PC-9 (cell line): ENCODE measurements around the gene DHX58. TPM values are rescaled to one million over a fixed set of nuclear protein-coding genes. Genes with fewer than 3 reads are reported as not detected.

Experiments used
- BruUV-seq: library from RNA; stranded (reverse); fragments of 400-500 nt; replicated peaks from 2 replicates; lab custom pipeline; 2021; lab: Mats Ljungman, UMichigan
- CTCF ChIA-PET: fragments of 300-600 bp; sonication (Branson Sonifier 250); formaldehyde crosslinking; loops from one replicate; lab custom pipeline; 2022; ENCODE audit warnings: antibody characterized with exemption; lab: Charles Lee
- POLR2A ChIA-PET: fragments of 300-600 bp; sonication (Branson Sonifier 250); formaldehyde crosslinking; loops from one replicate; lab custom pipeline; 2022; ENCODE audit warnings: antibody characterized with exemption; ENCODE audit not compliant: unreplicated experiment; lab: Charles Lee
- DNase-seq, 2 experiments: peaks; one replicate each; pipeline versions ENCODE4 v3.0.0 to v3.0.0-alpha.2; 2015 to 2022; ENCODE audit warnings: mixed read lengths in 1 of 2
- H2AFZ ChIP-seq: fragments of 200-600 bp; sonication (generic); 2 replicates; pipeline ENCODE4 v1.8.1; 2017; ENCODE audit warnings: antibody characterized with exemption
- H3F3A ChIP-seq: fragments of 200-600 bp; sonication (generic); 2 replicates; pipeline ENCODE4 v1.8.1; 2017; ENCODE audit warnings: antibody characterized with exemption, mild to moderate bottlenecking, low read depth; ENCODE audit not compliant: insufficient read depth
- H3K27ac ChIP-seq: fragments of 200-600 bp; sonication (generic); 2 replicates; pipeline ENCODE4 v1.6.1; 2016; ENCODE audit warnings: mixed run types
- H3K27me3 ChIP-seq: fragments of 200-600 bp; sonication (generic); 2 replicates; pipeline ENCODE4 v1.6.1; 2016; ENCODE audit warnings: low read depth, mixed run types; ENCODE audit not compliant: insufficient read depth
- H3K36me3 ChIP-seq: fragments of 200-600 bp; sonication (generic); 2 replicates; pipeline ENCODE4 v1.6.1; 2016; ENCODE audit warnings: low read depth, mixed run types
- H3K4me1 ChIP-seq: fragments of 200-600 bp; sonication (generic); replicated peaks from 2 replicates; pipeline ENCODE4 v1.6.1; 2016; ENCODE audit warnings: mixed run types; ENCODE audit not compliant: insufficient read depth
- H3K4me2 ChIP-seq: fragments of 200-600 bp; sonication (generic); 2 replicates; pipeline ENCODE4 v1.6.1; 2017; ENCODE audit warnings: mixed run types
- H3K4me3 ChIP-seq: fragments of 200-600 bp; sonication (generic); 2 replicates; pipeline ENCODE4 v1.6.1; 2016; ENCODE audit warnings: mixed run types
- H3K79me2 ChIP-seq: fragments of 200-600 bp; sonication (generic); 2 replicates; pipeline ENCODE4 v1.6.1; 2017; ENCODE audit warnings: low read depth, mixed run types
- H3K9me2 ChIP-seq: fragments of 200-600 bp; sonication (generic); 2 replicates; pipeline ENCODE4 v1.8.1; 2017; ENCODE audit warnings: mild to moderate bottlenecking; ENCODE audit not compliant: insufficient read depth
- H3K9me3 ChIP-seq: fragments of 200-600 bp; sonication (generic); 2 replicates; pipeline ENCODE4 v1.8.1; 2016; ENCODE audit warnings: low read depth; ENCODE audit not compliant: insufficient read depth
- H4K20me1 ChIP-seq: fragments of 200-600 bp; sonication (generic); 2 replicates; pipeline ENCODE4 v1.8.1; 2017; ENCODE audit not compliant: insufficient read depth
- CTCF ChIP-seq: fragments of 200-600 bp; sonication (generic); conservative IDR thresholded peaks from 2 replicates; pipeline ENCODE4 v1.6.1; 2017; ENCODE audit warnings: mixed run types, antibody characterized with exemption, mild to moderate bottlenecking, moderate library complexity
- EZH2 ChIP-seq: fragments of 200-600 bp; sonication (generic); IDR thresholded peaks from 2 replicates; pipeline ENCODE4 v1.8.0; 2017; ENCODE audit warnings: antibody characterized with exemption, low read depth
- intact Hi-C: fragments of 100-400 bp; cut with micrococcal nuclease; formaldehyde crosslinking; loops from one replicate; pipeline ENCODE4 v1.10.0; 2022; ENCODE audit not compliant: unreplicated experiment
- total RNA-seq: library from RNA; stranded (reverse); gene quantifications from 2 replicates; pipeline ENCODE4 v1.2.3, GENCODE V29; 2021

DHX58 gene
- total RNA-seq, 1 experiment from 2014 or later, result 17.9 TPM

DNA sequence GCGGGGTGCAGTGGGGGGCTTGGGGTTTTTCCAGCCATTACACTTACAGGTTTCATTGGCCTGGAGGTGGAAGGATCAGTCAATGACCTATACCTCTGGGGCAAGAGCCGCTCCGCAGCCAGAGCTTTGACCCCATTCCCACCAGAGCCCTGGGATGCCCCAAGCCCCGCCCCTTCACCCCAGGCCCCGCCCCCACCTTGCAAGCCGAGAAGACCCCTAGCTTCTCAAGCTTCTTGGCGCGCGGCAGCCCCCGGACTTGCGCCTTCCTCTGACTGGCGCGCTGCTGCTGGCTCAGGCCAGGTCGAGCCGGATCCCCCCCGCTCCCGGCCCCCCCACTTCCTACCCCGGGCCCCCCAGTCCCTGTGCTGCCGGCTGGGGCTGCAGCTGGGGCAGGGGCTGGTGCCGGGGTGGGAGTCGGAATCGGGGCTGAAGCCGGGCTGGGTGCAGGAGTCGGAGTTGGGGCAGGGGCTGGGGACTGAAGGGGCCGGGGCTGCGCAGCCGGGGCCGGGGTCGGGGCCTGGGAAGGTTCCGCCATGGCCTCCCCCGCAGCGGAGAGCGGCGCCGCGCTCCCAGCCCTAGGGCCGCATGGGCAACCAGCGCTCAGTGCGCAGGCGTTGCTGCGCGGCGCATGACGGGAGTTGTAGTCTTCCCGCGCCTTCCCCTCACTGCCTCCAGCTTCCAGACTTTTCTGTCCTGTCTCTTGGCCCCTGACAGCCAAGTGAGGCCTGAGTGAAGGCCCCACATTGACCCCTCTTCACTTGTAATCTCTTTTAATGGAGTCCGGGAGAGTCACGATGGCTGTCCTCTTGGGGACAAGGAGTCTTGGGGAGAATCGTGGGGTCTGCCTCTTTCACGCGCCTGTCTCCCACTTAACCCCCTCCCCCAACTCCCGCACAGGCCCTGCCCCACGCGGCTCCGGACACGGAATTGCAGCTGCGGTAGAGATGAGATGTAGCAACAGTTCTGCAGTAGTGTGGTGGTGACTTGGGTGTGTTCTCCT, 8.6 kb upstream of the DHX58 start, which contains the start of gene KAT2A:
TSS of gene KAT2A (minus strand) at position 598 of the 1,000 bp plus-strand sequence. CDS start at position 535, 63 bp downstream.
- ChIA-PET CTCF (interaction anchor here (0.6 kb wide), 5 partner anchors 10 to 1932 kb away, joined by 3 to 11 read pairs (median 4); partner anchors contain the start of genes NKIRAS2 and ODAD4), POLR2A (interaction anchor here (0.6 kb wide), 1 partner anchor 64 kb away, joined by 3 read pairs; no protein-coding TSS in a partner anchor)
- TF ChIP-seq CTCF (no peak), EZH2 (no peak)
- BruUV-seq, result no TSS peak
- H3F3A ChIP-seq, result peaks cover 11% of the 10 kb centered on the region; the same call in 1 of the 2 replicates
- no peaks in the 10 kb centered on the region for H3K9me2 ChIP-seq
- peak within 1 kb of the TSS; percentile 85 for H2AFZ ChIP-seq
- H4K20me1 ChIP-seq, result 0 out of 2 replicates have a peak, but pooled peaks cover 3% of the 10 kb centered on the region
- peak within 1 kb of the TSS; percentile 78 for H3K4me2 ChIP-seq
- peak within 1 kb of the TSS; percentile 62; the same call in 1 of the 2 replicates for H3K4me3 ChIP-seq
- intact Hi-C loops, result no loop called here
- peak; percentile 66 to 67 for DNase-seq
- no peaks in the 10 kb centered on the region for H3K27me3 ChIP-seq
- H3K9me3 ChIP-seq, result no peaks in the 10 kb centered on the region
- H3K27ac ChIP-seq, result no peak within 1 kb of the TSS
- no peaks in the 10 kb centered on the region; the same call in 1 of the 2 replicates for H3K4me1 ChIP-seq
- no peaks in the 10 kb centered on the region for H3K36me3 ChIP-seq
- H3K79me2 ChIP-seq, result peaks cover 6% of the 10 kb centered on the region

DNA sequence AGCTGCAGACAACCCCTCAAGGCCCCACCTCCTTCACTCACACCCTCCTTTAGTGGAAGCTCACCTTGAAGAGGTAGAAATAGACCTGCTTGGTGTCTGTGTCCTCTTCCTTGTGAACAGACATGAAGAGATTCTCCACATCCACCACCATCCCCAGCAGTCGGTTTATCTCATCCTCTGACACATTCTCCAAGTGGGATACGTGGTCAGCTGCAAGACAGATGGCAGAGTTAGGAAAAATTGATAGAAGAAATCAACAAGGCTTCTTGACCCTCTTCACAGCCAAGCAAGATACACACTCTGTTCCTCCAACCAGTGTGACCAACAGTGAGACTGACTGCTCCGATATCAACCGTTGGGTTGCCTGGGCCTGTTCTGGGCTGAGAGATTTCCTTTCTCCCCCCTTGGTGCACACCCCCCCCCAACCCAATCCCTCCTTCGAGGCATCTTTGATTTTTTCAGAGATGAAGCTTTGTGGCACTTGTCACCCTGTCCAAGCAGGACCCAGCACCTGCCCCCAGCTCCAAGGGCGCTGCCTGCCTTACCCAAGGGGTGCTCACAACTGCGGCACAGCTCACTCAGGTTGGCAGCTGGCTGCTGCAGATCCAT, 7.8 kb upstream of the DHX58 start:
- H3K36me3 ChIP-seq, result no peaks in the 10 kb centered on the region
- peak overlapping the region; percentile 78 for H3K4me2 ChIP-seq
- peaks cover 8% of the 10 kb centered on the region; the same call in 1 of the 2 replicates for H3F3A ChIP-seq
- peaks cover 6% of the 10 kb centered on the region for H3K79me2 ChIP-seq
- TF ChIP-seq CTCF (no peak), EZH2 (no peak)
- POLR2A ChIA-PET, result interaction anchor here (0.6 kb wide), 1 partner anchor 64 kb away, joined by 3 read pairs; no protein-coding TSS in a partner anchor
- H3K4me1 ChIP-seq, result no peaks in the 10 kb centered on the region; the same call in 1 of the 2 replicates
- H3K4me3 ChIP-seq, result peak overlapping the region; percentile 62; the same call in 1 of the 2 replicates
- CTCF ChIA-PET, result interaction anchor here (0.5 to 0.6 kb wide), 4 partner anchors 9 to 1931 kb away, joined by 3 to 11 read pairs (median 4); no protein-coding TSS in a partner anchor
- no peak overlapping the region for H2AFZ ChIP-seq
- H3K27me3 ChIP-seq, result no peaks in the 10 kb centered on the region
- intact Hi-C loops, result no loop called here
- BruUV-seq, result TSS peak; percentile 25
- DNase-seq, result no peak
- no peak overlapping the region for H3K27ac ChIP-seq
- 0 out of 2 replicates have a peak, but pooled peaks cover 3% of the 10 kb centered on the region for H4K20me1 ChIP-seq
- H3K9me2 ChIP-seq, result no peaks in the 10 kb centered on the region
- no peaks in the 10 kb centered on the region for H3K9me3 ChIP-seq

GRCh38 chr17:42119301-42119700, 6.8 kb upstream of the DHX58 start:
- Histone ChIP-seq H3K4me1 (no peaks in the 10 kb centered on the region; the same call in 1 of the 2 replicates), H3K36me3 (no peaks in the 10 kb centered on the region), H3K27me3 (no peaks in the 10 kb centered on the region), H3F3A (peaks cover 8% of the 10 kb centered on the region; the same call in 1 of the 2 replicates), H3K27ac (no peak overlapping the region), H3K9me2 (no peaks in the 10 kb centered on the region), H3K9me3 (no peaks in the 10 kb centered on the region), H4K20me1 (0 out of 2 replicates have a peak, but pooled peaks cover 3% of the 10 kb centered on the region), H3K4me2 (no peak overlapping the region), H3K79me2 (peaks cover 6% of the 10 kb centered on the region), H3K4me3 (no peak overlapping the region), H2AFZ (no peak overlapping the region)
- CTCF ChIA-PET, result interaction anchor here (0.7 kb wide), 1 partner anchor 155 kb away, joined by 3 read pairs; no protein-coding TSS in a partner anchor
- TF ChIP-seq CTCF, result no peak
- TF ChIP-seq EZH2, result no peak
- intact Hi-C loops, result no loop called here
- no TSS peak for BruUV-seq
- no peak for DNase-seq
- POLR2A ChIA-PET, result no interaction called here
